HEK293T (cell line): ENCODE measurements around the gene PSENEN.

Source experiments
- CTCF ChIA-PET: fragments of 350-600 bp; formaldehyde crosslinking; extraction: SDS; loops from one replicate; lab custom pipeline; 2021; ENCODE audit warnings: antibody characterized with exemption, inconsistent platforms; lab: Yijun Ruan, JAX
- POLR2A ChIA-PET: fragments of 350-600 bp; formaldehyde crosslinking; extraction: SDS; loops from one replicate; lab custom pipeline; 2020; ENCODE audit warnings: antibody characterized with exemption, inconsistent platforms; lab: Yijun Ruan, JAX
- DNase-seq: peaks from one replicate; pipeline ENCODE4 v3.0.0; 2012; ENCODE audit warnings: mixed read lengths; ENCODE audit errors: extremely low spot score
- ARNT ChIP-seq: fragments of 450-650 bp; IDR thresholded peaks from 2 replicates; pipeline ENCODE4 v1.6.1; 2017; ENCODE audit warnings: mild to moderate bottlenecking
- BHLHE40 ChIP-seq: fragments of 450-650 bp; IDR thresholded peaks from 2 replicates; pipeline ENCODE4 v1.6.1; 2016; ENCODE audit warnings: mild to moderate bottlenecking, moderate library complexity, borderline replicate concordance
- CTBP1 ChIP-seq: fragments of 450-650 bp; IDR thresholded peaks from 2 replicates; pipeline ENCODE4 v1.6.1; 2016; ENCODE audit warnings: borderline replicate concordance
- ELF4 ChIP-seq: fragments of 450-650 bp; IDR thresholded peaks from 2 replicates; pipeline ENCODE4 v1.6.1; 2017; ENCODE audit warnings: antibody characterized with exemption
- FOXA1 ChIP-seq: fragments of 450-650 bp; IDR thresholded peaks from 2 replicates; pipeline ENCODE4 v1.6.1; 2016; ENCODE audit warnings: mild to moderate bottlenecking
- FOXK2 ChIP-seq: fragments of 450-650 bp; IDR thresholded peaks from 2 replicates; pipeline ENCODE4 v1.6.1; 2016; ENCODE audit warnings: mild to moderate bottlenecking
- FOXM1 ChIP-seq: fragments of 450-650 bp; IDR thresholded peaks from 2 replicates; pipeline ENCODE4 v1.6.1; 2017; ENCODE audit warnings: mild to moderate bottlenecking, borderline replicate concordance
- HDGF ChIP-seq: fragments of 450-650 bp; IDR thresholded peaks from 2 replicates; pipeline ENCODE4 v1.6.1; 2017; ENCODE audit warnings: antibody characterized with exemption, borderline replicate concordance
- L3MBTL2 ChIP-seq: fragments of 450-650 bp; conservative IDR thresholded peaks from 2 replicates; pipeline ENCODE4 v1.6.1; 2016; ENCODE audit warnings: mild to moderate bottlenecking
- LEF1 ChIP-seq: fragments of 450-650 bp; IDR thresholded peaks from 2 replicates; pipeline ENCODE4 v1.6.1; 2017; ENCODE audit warnings: mild to moderate bottlenecking, borderline replicate concordance
- NFRKB ChIP-seq: fragments of 450-650 bp; IDR thresholded peaks from 2 replicates; pipeline ENCODE4 v1.6.1; 2016; ENCODE audit warnings: mild to moderate bottlenecking, moderate library complexity
- SP1 ChIP-seq: fragments of 450-650 bp; IDR thresholded peaks from 2 replicates; pipeline ENCODE4 v1.6.1; 2017
- SUZ12 ChIP-seq: fragments of 450-650 bp; IDR thresholded peaks from 2 replicates; pipeline ENCODE4 v1.6.1; 2016; ENCODE audit warnings: mild to moderate bottlenecking
- TARDBP ChIP-seq: fragments of 450-650 bp; IDR thresholded peaks from 2 replicates; pipeline ENCODE4 v1.6.1; 2016
- ZNF384 ChIP-seq: fragments of 450-650 bp; IDR thresholded peaks from 2 replicates; pipeline ENCODE4 v1.6.1; 2016
- TF ChIP-seq, protein P1 (sequence below): fragments of 450-650 bp; IDR thresholded peaks from 2 replicates; pipeline ENCODE4 v1.6.1; 2016

The PSENEN gene

DNA sequence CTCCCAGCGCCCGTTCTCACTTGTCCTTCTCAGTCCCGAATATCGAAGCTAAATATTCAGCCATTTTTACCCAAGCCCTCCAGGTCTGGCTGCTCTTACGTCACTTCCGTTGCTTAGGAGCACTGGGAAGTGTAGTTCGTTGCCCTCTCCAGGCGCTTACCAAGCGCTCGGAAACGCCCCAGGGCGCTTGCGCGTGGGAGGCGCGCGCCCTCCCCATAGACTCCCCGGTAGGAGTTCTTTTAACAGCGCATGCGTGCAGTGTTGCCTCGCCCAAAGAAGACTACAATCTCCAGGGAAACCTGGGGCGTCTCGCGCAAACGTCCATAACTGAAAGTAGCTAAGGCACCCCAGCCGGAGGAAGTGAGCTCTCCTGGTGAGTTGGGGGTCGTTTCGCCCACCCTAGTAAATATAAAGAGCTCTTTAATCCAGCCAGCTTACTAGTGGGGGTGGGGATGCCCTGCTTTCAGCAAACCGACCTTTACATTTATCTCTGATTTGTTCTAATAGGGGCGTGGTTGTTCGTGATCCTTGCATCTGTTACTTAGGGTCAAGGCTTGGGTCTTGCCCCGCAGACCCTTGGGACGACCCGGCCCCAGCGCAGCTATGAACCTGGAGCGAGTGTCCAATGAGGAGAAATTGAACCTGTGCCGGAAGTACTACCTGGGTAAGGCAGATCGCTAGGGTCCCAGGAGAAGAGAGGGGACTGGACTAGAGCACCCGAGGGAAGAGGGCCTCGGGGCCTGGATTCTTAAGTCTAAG lies at the start of gene PSENEN, which contains the start of gene U2AF1L4:
Gene PSENEN (plus strand): TSS at position 324 of the 759 bp plus-strand sequence. CDS start 280 bp downstream, at position 604.
Gene U2AF1L4 (minus strand): TSS at position 91 of the 759 bp plus-strand sequence. CDS start 27 bp downstream, at position 64.
- no peak for TF ChIP-seq LEF1
- TF ChIP-seq SUZ12, result no peak
- no peak for TF ChIP-seq FOXM1
- CTCF ChIA-PET, result interaction anchor here (0.6 to 0.7 kb wide), 2 partner anchors 51 to 186 kb away, joined by 3 read pairs; no protein-coding TSS in a partner anchor
- DNase-seq, result peak; percentile 90
- POLR2A ChIA-PET, result interaction anchor here (0.8 to 2.4 kb wide), 13 partner anchors 11 to 186 kb away, joined by 3 to 18 read pairs (median 3); partner anchors contain the start of genes HAUS5, HSPB6 and PROSER3

GRCh38 chr19:35695895-35696422 lies 49.5 kb upstream of the PSENEN start:
- DNase-seq, result no peak
- ChIA-PET CTCF (no interaction called here), POLR2A (interaction anchor here (0.8 to 1.4 kb wide), 3 partner anchors 52 to 185 kb away, joined by 4 read pairs; partner anchors contain the start of gene LIN37)
- no peak for TF ChIP-seq FOXM1
- no peak for TF ChIP-seq SP1
- TF ChIP-seq, protein P1, sequence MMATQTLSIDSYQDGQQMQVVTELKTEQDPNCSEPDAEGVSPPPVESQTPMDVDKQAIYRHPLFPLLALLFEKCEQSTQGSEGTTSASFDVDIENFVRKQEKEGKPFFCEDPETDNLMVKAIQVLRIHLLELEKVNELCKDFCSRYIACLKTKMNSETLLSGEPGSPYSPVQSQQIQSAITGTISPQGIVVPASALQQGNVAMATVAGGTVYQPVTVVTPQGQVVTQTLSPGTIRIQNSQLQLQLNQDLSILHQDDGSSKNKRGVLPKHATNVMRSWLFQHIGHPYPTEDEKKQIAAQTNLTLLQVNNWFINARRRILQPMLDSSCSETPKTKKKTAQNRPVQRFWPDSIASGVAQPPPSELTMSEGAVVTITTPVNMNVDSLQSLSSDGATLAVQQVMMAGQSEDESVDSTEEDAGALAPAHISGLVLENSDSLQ, result no peak
- no peak for TF ChIP-seq FOXK2
- no peak for TF ChIP-seq ELF4
- no peak for TF ChIP-seq FOXA1
- no peak for TF ChIP-seq HDGF
- no peak for TF ChIP-seq ARNT
- TF ChIP-seq SUZ12, result no peak
- TF ChIP-seq ZNF384, result no peak
- no peak for TF ChIP-seq CTBP1
- TF ChIP-seq NFRKB, result no peak
- TF ChIP-seq LEF1, result no peak
- no peak for TF ChIP-seq TARDBP
- TF ChIP-seq L3MBTL2, result no peak

DNA sequence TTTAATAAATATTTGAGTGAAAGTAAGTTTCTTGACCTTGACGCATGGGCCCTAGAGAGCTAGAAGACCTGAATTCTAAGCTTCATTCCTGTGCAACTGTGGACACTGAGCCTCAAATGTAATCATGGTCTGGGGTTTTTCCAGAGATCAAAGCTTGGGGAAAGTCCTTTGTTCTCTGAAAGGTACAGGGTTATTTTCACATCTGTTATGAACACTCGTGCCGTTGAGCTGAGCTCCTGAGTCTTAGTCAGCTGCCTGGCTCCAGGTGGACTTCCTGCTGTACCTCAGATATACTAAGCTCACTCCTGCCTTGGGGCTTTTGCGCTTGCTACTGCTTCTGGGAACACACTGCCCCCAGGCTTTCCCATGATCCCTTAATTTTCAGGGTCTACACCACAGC lies 48.6 kb upstream of the PSENEN start:
- CTCF ChIA-PET, result interaction anchor here (0.6 kb wide), 1 partner anchor 12 kb away, joined by 4 read pairs; no protein-coding TSS in a partner anchor
- no peak for DNase-seq
- TF ChIP-seq FOXM1, result no peak
- TF ChIP-seq, protein P1, result no peak
- TF ChIP-seq SUZ12, result no peak
- no peak for TF ChIP-seq LEF1
- no peak for TF ChIP-seq BHLHE40
- TF ChIP-seq HDGF, result no peak
- TF ChIP-seq ARNT, result no peak
- no peak for TF ChIP-seq TARDBP
- TF ChIP-seq FOXK2, result no peak
- TF ChIP-seq L3MBTL2, result no peak
- no peak for TF ChIP-seq CTBP1
- no peak for TF ChIP-seq ELF4
- TF ChIP-seq FOXA1, result no peak
- TF ChIP-seq NFRKB, result no peak
- TF ChIP-seq SP1, result no peak
- TF ChIP-seq ZNF384, result no peak
- POLR2A ChIA-PET, result interaction anchor here (1.3 to 1.4 kb wide), 2 partner anchors 51 to 186 kb away, joined by 4 read pairs; partner anchors contain the start of gene LIN37

DNA sequence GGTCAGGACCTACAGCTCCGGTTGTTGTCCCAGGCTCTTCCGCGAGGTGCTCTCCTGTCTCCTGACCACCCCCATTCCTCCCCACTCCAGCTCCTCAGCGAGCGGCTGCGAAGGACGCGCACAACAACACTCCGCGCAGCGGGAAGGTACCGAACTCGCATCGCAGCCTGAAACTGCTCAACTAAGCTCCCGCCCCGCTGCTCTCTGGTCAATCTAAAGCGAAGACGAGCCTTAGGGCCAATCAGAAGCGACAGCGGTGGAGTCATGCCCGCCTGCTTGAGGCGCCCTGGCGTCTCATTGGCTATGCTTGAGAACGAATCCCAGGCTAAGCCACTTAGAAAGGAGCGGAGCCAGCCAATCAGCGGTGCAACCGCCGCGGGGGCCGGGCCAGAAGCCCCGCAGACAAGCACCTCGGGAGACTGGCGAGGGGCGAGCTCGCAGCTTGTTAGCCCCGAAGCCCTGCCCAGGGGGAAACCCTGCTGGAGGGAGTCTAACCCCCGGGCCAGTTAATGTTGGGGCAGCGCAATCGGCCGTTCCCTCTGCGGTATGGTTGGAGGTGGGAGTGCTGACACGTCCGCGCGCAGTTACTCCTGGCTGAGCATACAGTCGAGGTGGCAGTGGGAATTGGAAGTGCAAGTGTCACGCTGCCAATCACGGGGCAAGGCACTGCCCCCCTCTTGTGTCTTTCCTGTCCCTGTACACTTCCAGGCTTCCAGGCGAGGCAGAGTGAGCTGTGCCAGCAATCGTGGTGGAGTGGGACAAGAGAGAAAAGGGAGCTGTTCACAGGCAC lies 43.0 kb upstream of the PSENEN start:
- CTCF ChIA-PET, result interaction anchor here (0.6 to 1.4 kb wide), 4 partner anchors 8 to 118 kb away, joined by 3 to 5 read pairs (median 4); no protein-coding TSS in a partner anchor

DNA sequence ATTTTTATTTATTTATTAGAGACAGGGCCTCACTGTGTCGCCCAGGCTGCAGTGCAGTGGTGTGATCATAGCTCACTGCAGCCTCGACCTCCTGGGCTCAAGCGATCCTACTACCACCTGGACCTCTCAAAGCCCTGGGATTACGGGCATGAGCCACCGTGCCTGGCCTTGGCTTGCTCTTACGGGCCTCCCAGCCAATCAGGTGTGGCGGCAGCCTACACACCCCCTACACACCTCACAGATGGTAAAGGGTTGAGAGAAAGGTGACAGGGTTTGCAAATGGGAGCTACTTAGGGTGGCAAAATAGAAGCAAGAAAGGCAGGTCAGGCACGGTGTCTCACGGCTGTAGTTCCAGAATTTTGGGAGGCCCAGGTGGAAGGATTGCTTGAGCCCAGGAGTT lies 42.1 kb upstream of the PSENEN start:
- DNase-seq, result no peak
- POLR2A ChIA-PET, result interaction anchor here (1.2 to 2.4 kb wide), 4 partner anchors 10 to 45 kb away, joined by 3 to 15 read pairs (median 9); partner anchors contain the start of gene LIN37

More for the DNA sequence above, 43.0 kb upstream of the PSENEN start:
- TF ChIP-seq, protein P1, result peak; percentile 100
- TF ChIP-seq FOXK2 (no peak), L3MBTL2 (peak; percentile 70), ZNF384 (0 out of 2 replicates have a peak, but pooled peaks have one; percentile 38)
- POLR2A ChIA-PET, result interaction anchor here (0.8 to 2.4 kb wide), 9 partner anchors 9 to 59 kb away, joined by 3 to 15 read pairs (median 5); partner anchors contain the start of genes HSPB6, LIN37, PSENEN and U2AF1L4
- DNase-seq, result peak; percentile 94

More for the DNA sequence above, 42.1 kb upstream of the PSENEN start:
- CTCF ChIA-PET, result interaction anchor here (0.6 to 1.4 kb wide), 3 partner anchors 8 to 117 kb away, joined by 3 to 5 read pairs (median 4); no protein-coding TSS in a partner anchor
- TF ChIP-seq SP1, result no peak
- no peak for TF ChIP-seq NFRKB
- TF ChIP-seq, protein P1, result no peak
- TF ChIP-seq HDGF, result no peak
- TF ChIP-seq TARDBP, result no peak
- no peak for TF ChIP-seq BHLHE40
- TF ChIP-seq FOXM1, result no peak
- TF ChIP-seq ELF4, result no peak
- TF ChIP-seq LEF1, result no peak
- no peak for TF ChIP-seq FOXK2
